ENCODE measurements around the gene ADGRV1.
"Not testable (repeated sequence)": the region's sequence is repeated elsewhere in the genome, so short reads cannot be mapped to it uniquely, and the experiment has no call there.

ADGRV1 gene

GRCh38 chr5:90924222-90924621, 365.6 kb downstream of the ADGRV1 start:
- H3K4me1 ChIP-seq (ENCODE audit: insufficient read depth, low read length); H3K9me3 ChIP-seq (ENCODE audit: low read length); H3K27ac ChIP-seq (ENCODE audit: low read depth, low read length); H3K27me3 ChIP-seq (ENCODE audit: control insufficient read depth in 1 of 2, insufficient read depth in 2 of 2, low read length in 2 of 2); H3K9ac ChIP-seq (ENCODE audit: low read length); H3K36me3 ChIP-seq (ENCODE audit: insufficient read depth, low read length); H3K4me3 ChIP-seq (ENCODE audit: low read depth in 1 of 2, low read length in 2 of 2): not testable (repeated sequence)

GRCh38 chr5:90929013-90929839, 370.6 kb downstream of the ADGRV1 start:
- not testable (repeated sequence) for H3K9me3 ChIP-seq (ENCODE audit: low read length); H3K4me3 ChIP-seq (ENCODE audit: low read depth in 1 of 2, low read length in 2 of 2); H3K27ac ChIP-seq (ENCODE audit: low read depth, low read length); H3K27me3 ChIP-seq (ENCODE audit: control insufficient read depth in 1 of 2, insufficient read depth in 2 of 2, low read length in 2 of 2); H3K36me3 ChIP-seq (ENCODE audit: insufficient read depth, low read length); H3K9ac ChIP-seq (ENCODE audit: low read length)
- peaks cover 10% of the 10 kb centered on the region for H3K4me1 ChIP-seq (ENCODE audit: insufficient read depth, low read length)

GRCh38 chr5:90930062-90930461, 371.5 kb downstream of the ADGRV1 start:
- no peaks in the 10 kb centered on the region for H3K9me3 ChIP-seq (ENCODE audit: low read length)
- peaks cover 10% of the 10 kb centered on the region for H3K4me1 ChIP-seq (ENCODE audit: insufficient read depth, low read length)
- no peak overlapping the region for H3K9ac ChIP-seq (ENCODE audit: low read length)
- no peaks in the 10 kb centered on the region for H3K27me3 ChIP-seq (ENCODE audit: control insufficient read depth in 1 of 2, insufficient read depth in 2 of 2, low read length in 2 of 2)
- no peak overlapping the region for H3K27ac ChIP-seq (ENCODE audit: low read depth, low read length)
- no peaks in the 10 kb centered on the region for H3K36me3 ChIP-seq (ENCODE audit: insufficient read depth, low read length)
- H3K4me3 ChIP-seq (ENCODE audit: low read depth in 1 of 2, low read length in 2 of 2): no peak overlapping the region

GRCh38 chr5:90930756-90931431, 372.3 kb downstream of the ADGRV1 start:
- Histone ChIP-seq H3K4me3 (ENCODE audit: low read depth in 1 of 2, low read length in 2 of 2) (no peak overlapping the region), H3K9me3 (ENCODE audit: low read length) (no peaks in the 10 kb centered on the region), H3K4me1 (ENCODE audit: insufficient read depth, low read length) (peaks cover 10% of the 10 kb centered on the region), H3K27ac (ENCODE audit: low read depth, low read length) (no peak overlapping the region), H3K27me3 (ENCODE audit: control insufficient read depth in 1 of 2, insufficient read depth in 2 of 2, low read length in 2 of 2) (no peaks in the 10 kb centered on the region), H3K9ac (ENCODE audit: low read length) (no peak overlapping the region), H3K36me3 (ENCODE audit: insufficient read depth, low read length) (no peaks in the 10 kb centered on the region)

- Histone ChIP-seq H3K9me3 (ENCODE audit: low read length) (no peaks in the 10 kb centered on the region), H3K36me3 (ENCODE audit: insufficient read depth, low read length) (no peaks in the 10 kb centered on the region), H3K4me1 (ENCODE audit: insufficient read depth, low read length) (peaks cover 10% of the 10 kb centered on the region), H3K9ac (ENCODE audit: low read length) (no peak overlapping the region), H3K4me3 (ENCODE audit: low read depth in 1 of 2, low read length in 2 of 2) (no peak overlapping the region), H3K27ac (ENCODE audit: low read depth, low read length) (no peak overlapping the region), H3K27me3 (ENCODE audit: control insufficient read depth in 1 of 2, insufficient read depth in 2 of 2, low read length in 2 of 2) (no peaks in the 10 kb centered on the region)
These were observed 373.6 kb downstream of the ADGRV1 start for GRCh38 chr5:90932052-90932699.

- Histone ChIP-seq H3K4me1 (ENCODE audit: insufficient read depth, low read length) (peaks cover 10% of the 10 kb centered on the region), H3K9me3 (ENCODE audit: low read length) (no peaks in the 10 kb centered on the region), H3K4me3 (ENCODE audit: low read depth in 1 of 2, low read length in 2 of 2) (no peak overlapping the region), H3K36me3 (ENCODE audit: insufficient read depth, low read length) (no peaks in the 10 kb centered on the region), H3K27me3 (ENCODE audit: control insufficient read depth in 1 of 2, insufficient read depth in 2 of 2, low read length in 2 of 2) (no peaks in the 10 kb centered on the region), H3K27ac (ENCODE audit: low read depth, low read length) (no peak overlapping the region), H3K9ac (ENCODE audit: low read length) (no peak overlapping the region)
These were observed 374.7 kb downstream of the ADGRV1 start for GRCh38 chr5:90933298-90933697.

GRCh38 chr5:90934091-90934719, 375.6 kb downstream of the ADGRV1 start:
- Histone ChIP-seq H3K4me3 (ENCODE audit: low read depth in 1 of 2, low read length in 2 of 2) (no peak overlapping the region), H3K9me3 (ENCODE audit: low read length) (no peaks in the 10 kb centered on the region), H3K36me3 (ENCODE audit: insufficient read depth, low read length) (no peaks in the 10 kb centered on the region), H3K4me1 (ENCODE audit: insufficient read depth, low read length) (peaks cover 14% of the 10 kb centered on the region), H3K9ac (ENCODE audit: low read length) (no peak overlapping the region), H3K27me3 (ENCODE audit: control insufficient read depth in 1 of 2, insufficient read depth in 2 of 2, low read length in 2 of 2) (no peaks in the 10 kb centered on the region), H3K27ac (ENCODE audit: low read depth, low read length) (no peak overlapping the region)

GRCh38 chr5:90934738-90935137, 376.1 kb downstream of the ADGRV1 start:
- no peak overlapping the region for H3K27ac ChIP-seq (ENCODE audit: low read depth, low read length)
- no peak overlapping the region for H3K4me3 ChIP-seq (ENCODE audit: low read depth in 1 of 2, low read length in 2 of 2)
- H3K27me3 ChIP-seq (ENCODE audit: control insufficient read depth in 1 of 2, insufficient read depth in 2 of 2, low read length in 2 of 2): no peaks in the 10 kb centered on the region
- H3K9ac ChIP-seq (ENCODE audit: low read length): no peak overlapping the region
- no peaks in the 10 kb centered on the region for H3K36me3 ChIP-seq (ENCODE audit: insufficient read depth, low read length)
- H3K9me3 ChIP-seq (ENCODE audit: low read length): no peaks in the 10 kb centered on the region
- H3K4me1 ChIP-seq (ENCODE audit: insufficient read depth, low read length): peaks cover 19% of the 10 kb centered on the region

- Histone ChIP-seq H3K4me3 (ENCODE audit: low read depth in 1 of 2, low read length in 2 of 2) (no peak overlapping the region), H3K4me1 (ENCODE audit: insufficient read depth, low read length) (peaks cover 29% of the 10 kb centered on the region), H3K9me3 (ENCODE audit: low read length) (no peaks in the 10 kb centered on the region), H3K27me3 (ENCODE audit: control insufficient read depth in 1 of 2, insufficient read depth in 2 of 2, low read length in 2 of 2) (no peaks in the 10 kb centered on the region), H3K9ac (ENCODE audit: low read length) (no peak overlapping the region), H3K36me3 (ENCODE audit: insufficient read depth, low read length) (no peaks in the 10 kb centered on the region), H3K27ac (ENCODE audit: low read depth, low read length) (no peak overlapping the region)
These were observed 380.6 kb downstream of the ADGRV1 start for GRCh38 chr5:90939211-90939610.

GRCh38 chr5:90940227-90940995, 381.8 kb downstream of the ADGRV1 start:
- no peak overlapping the region for H3K9ac ChIP-seq (ENCODE audit: low read length)
- peak overlapping the region; percentile 19 for H3K27ac ChIP-seq (ENCODE audit: low read depth, low read length)

More at GRCh38 chr5:90940227-90940995, 381.8 kb downstream of the ADGRV1 start:
- Histone ChIP-seq H3K36me3 (ENCODE audit: insufficient read depth, low read length) (no peaks in the 10 kb centered on the region), H3K4me3 (ENCODE audit: low read depth in 1 of 2, low read length in 2 of 2) (no peak overlapping the region), H3K27me3 (ENCODE audit: control insufficient read depth in 1 of 2, insufficient read depth in 2 of 2, low read length in 2 of 2) (no peaks in the 10 kb centered on the region), H3K9me3 (ENCODE audit: low read length) (no peaks in the 10 kb centered on the region), H3K4me1 (ENCODE audit: insufficient read depth, low read length) (peaks cover 29% of the 10 kb centered on the region)

Data from muscle layer of colon (tissue), 2 donors.